Duodenal mucosa (tissue), 2 donors: Measurements from ENCODE around the gene JKAMP.

Experiments
- H3K27ac ChIP-seq: one replicate; pipeline ENCODE4 v1.7.0; 2013; ENCODE audit warnings: low read depth, low read length
- H3K27me3 ChIP-seq, 2 donors: one replicate each; pipeline ENCODE4 v1.7.0; 2013; ENCODE audit warnings: low read length in 2 of 2, control low read depth in 1 of 2; ENCODE audit not compliant: insufficient read depth in 2 of 2, control insufficient read depth in 1 of 2
- H3K36me3 ChIP-seq, 2 donors: one replicate each; pipeline ENCODE4 v1.7.0; 2013; ENCODE audit warnings: low read length in 2 of 2, control low read depth in 1 of 2; ENCODE audit not compliant: insufficient read depth in 2 of 2, control insufficient read depth in 1 of 2
- H3K4me1 ChIP-seq, 2 donors: one replicate each; pipeline ENCODE4 v1.7.0; 2013; ENCODE audit warnings: low read length in 2 of 2, control low read depth in 1 of 2; ENCODE audit not compliant: insufficient read depth in 2 of 2, control insufficient read depth in 1 of 2
- H3K4me3 ChIP-seq, 2 donors: one replicate each; pipeline ENCODE4 v1.7.0; 2013; ENCODE audit warnings: low read length in 2 of 2, low read depth in 1 of 2
- H3K9ac ChIP-seq, 2 donors: one replicate each; pipeline ENCODE4 v1.7.0; 2013; ENCODE audit warnings: low read length in 2 of 2, low read depth in 1 of 2
- H3K9me3 ChIP-seq, 2 donors: one replicate each; pipeline ENCODE4 v1.7.0; 2013; ENCODE audit warnings: low read length in 2 of 2, control low read depth in 1 of 2; ENCODE audit not compliant: control insufficient read depth in 1 of 2

The JKAMP gene

GRCh38 chr14:59507063-59507751 lies 22.9 kb downstream of the JKAMP start:
- Histone ChIP-seq H3K27me3 (no peaks in the 10 kb centered on the region), H3K36me3 (peaks cover 3 to 7% of the 10 kb centered on the region in 2 donors), H3K4me3 (no peak overlapping the region), H3K4me1 (no peaks in the 10 kb centered on the region), H3K9me3 (no peaks in the 10 kb centered on the region), H3K27ac (no peak overlapping the region), H3K9ac (no peak overlapping the region)

GRCh38 chr14:59507752-59508103 lies 23.4 kb downstream of the JKAMP start:
- no peak overlapping the region for H3K27ac ChIP-seq
- H3K4me1 ChIP-seq: no peaks in the 10 kb centered on the region
- H3K9me3 ChIP-seq: no peaks in the 10 kb centered on the region
- no peaks in the 10 kb centered on the region for H3K27me3 ChIP-seq
- no peak overlapping the region for H3K9ac ChIP-seq
- peaks cover 3 to 7% of the 10 kb centered on the region in 2 donors for H3K36me3 ChIP-seq
- no peak overlapping the region for H3K4me3 ChIP-seq

DNA sequence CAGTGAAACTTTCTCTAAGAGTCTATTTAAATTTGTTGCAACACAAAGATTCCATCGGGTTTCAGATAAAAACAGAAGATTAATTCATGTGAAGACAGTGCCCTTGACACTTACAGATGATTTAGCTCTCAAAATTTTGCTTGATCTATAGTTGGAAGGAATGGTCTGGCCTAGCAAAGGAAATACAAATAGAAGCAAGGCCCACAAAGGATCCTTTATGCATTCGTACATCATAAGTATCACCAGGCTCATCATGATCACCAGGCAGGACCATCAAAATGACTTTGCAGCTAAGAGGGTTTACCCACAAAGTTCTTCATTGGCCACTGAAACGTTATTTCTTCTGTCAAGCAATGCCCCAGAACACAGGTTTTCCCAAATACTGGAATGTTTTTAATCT lies 24.8 kb downstream of the JKAMP start:
- Histone ChIP-seq H3K4me3 (no peak overlapping the region), H3K9ac (no peak overlapping the region), H3K4me1 (no peaks in the 10 kb centered on the region), H3K27ac (no peak overlapping the region), H3K36me3 (peaks cover 0 to 2% of the 10 kb centered on the region in 2 donors), H3K27me3 (no peaks in the 10 kb centered on the region), H3K9me3 (no peaks in the 10 kb centered on the region)

DNA sequence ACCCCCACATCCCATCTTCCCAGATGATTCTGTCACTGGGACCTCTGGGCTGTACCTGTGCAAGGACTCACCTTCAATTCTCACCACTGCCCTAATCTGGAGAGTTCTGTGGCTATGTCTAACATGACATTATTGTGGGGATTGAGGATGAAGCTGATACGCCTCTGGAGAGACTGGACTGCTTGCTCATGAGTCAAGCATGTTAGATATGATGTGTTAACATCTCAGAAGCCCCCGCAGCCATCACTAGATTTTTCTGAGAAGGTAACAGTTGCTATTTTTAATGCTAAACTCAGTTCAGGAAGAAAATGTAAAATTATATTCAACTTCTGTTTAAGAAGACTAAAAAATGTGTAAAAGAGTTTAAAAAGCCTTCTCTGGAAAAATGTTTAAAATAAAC lies 25.7 kb downstream of the JKAMP start:
- H3K9me3 ChIP-seq: no peaks in the 10 kb centered on the region
- no peaks in the 10 kb centered on the region for H3K36me3 ChIP-seq
- H3K27ac ChIP-seq: no peak overlapping the region
- no peak overlapping the region for H3K4me3 ChIP-seq
- no peak overlapping the region for H3K9ac ChIP-seq
- H3K4me1 ChIP-seq: no peaks in the 10 kb centered on the region
- no peaks in the 10 kb centered on the region for H3K27me3 ChIP-seq

- Histone ChIP-seq H3K9ac (no peak overlapping the region), H3K9me3 (no peaks in the 10 kb centered on the region), H3K4me3 (no peak overlapping the region), H3K4me1 (no peaks in the 10 kb centered on the region), H3K36me3 (no peaks in the 10 kb centered on the region), H3K27ac (no peak overlapping the region), H3K27me3 (no peaks in the 10 kb centered on the region)
Observed at GRCh38 chr14:59510966-59511365, 26.6 kb downstream of the JKAMP start.

DNA sequence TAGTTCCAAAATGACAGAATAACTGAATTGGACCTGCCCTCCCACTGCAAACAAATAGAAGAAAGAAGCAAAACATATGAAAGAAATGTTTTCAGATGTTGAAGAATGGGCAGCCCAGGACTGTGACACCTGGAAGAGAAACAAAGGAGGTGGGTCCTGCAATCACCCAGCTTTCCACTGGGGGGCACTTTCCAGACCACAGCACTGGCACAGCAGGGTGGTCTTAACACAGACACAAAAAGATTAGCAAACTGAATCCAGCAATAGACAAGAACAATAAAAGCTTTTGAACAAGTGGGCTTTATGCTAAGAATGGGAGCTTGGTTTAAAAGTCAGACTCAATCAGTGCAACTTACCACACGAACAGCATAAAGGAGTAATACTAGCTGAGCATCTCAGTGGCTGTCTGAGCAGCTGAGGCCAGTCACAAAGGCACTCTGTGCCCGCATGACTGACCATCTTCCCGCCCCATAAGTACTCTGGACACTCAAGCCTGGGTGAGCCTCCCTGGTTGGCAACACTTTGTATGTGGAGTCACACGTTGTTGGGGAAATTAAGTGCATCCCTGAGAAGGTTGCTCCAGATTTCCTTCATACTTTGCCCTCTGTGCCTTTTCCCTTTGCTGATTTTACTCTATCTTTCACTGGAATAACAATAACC lies 27.7 kb downstream of the JKAMP start:
- Histone ChIP-seq H3K9me3 (no peaks in the 10 kb centered on the region), H3K36me3 (no peaks in the 10 kb centered on the region), H3K4me1 (no peaks in the 10 kb centered on the region), H3K27me3 (no peaks in the 10 kb centered on the region), H3K4me3 (no peak overlapping the region), H3K27ac (no peak overlapping the region), H3K9ac (no peak overlapping the region)

GRCh38 chr14:59520224-59520623 lies 35.9 kb downstream of the JKAMP start:
- H3K4me3 ChIP-seq: no peak overlapping the region
- no peaks in the 10 kb centered on the region for H3K27me3 ChIP-seq
- H3K4me1 ChIP-seq: no peaks in the 10 kb centered on the region
- H3K27ac ChIP-seq: no peak overlapping the region
- H3K36me3 ChIP-seq: no peaks in the 10 kb centered on the region
- no peaks in the 10 kb centered on the region for H3K9me3 ChIP-seq
- no peak overlapping the region for H3K9ac ChIP-seq

DNA sequence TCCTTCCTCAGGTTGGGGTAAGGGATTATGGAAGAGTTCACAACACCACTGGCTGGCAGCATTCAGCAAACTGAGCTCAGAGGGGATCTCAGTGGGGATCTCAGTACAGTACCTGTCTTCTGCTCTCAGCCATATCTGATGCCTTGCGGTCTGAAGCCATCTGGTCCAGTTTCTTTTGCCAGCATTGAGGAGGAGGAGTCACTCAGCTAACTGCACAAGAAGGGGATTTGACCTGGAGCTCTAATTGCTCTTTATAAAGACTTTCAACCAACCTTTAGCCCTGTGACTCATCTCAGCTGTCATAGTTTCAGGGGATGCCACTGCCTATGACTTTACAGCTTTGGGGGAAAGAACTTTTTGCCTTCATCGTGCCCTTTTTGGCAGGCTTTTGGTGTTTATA lies 44.9 kb downstream of the JKAMP start:
- no peaks in the 10 kb centered on the region for H3K27me3 ChIP-seq
- H3K27ac ChIP-seq: no peak overlapping the region
- no peak overlapping the region for H3K4me3 ChIP-seq
- H3K9me3 ChIP-seq: no peaks in the 10 kb centered on the region
- H3K36me3 ChIP-seq: no peaks in the 10 kb centered on the region
- H3K4me1 ChIP-seq: no peaks in the 10 kb centered on the region
- no peak overlapping the region for H3K9ac ChIP-seq

DNA sequence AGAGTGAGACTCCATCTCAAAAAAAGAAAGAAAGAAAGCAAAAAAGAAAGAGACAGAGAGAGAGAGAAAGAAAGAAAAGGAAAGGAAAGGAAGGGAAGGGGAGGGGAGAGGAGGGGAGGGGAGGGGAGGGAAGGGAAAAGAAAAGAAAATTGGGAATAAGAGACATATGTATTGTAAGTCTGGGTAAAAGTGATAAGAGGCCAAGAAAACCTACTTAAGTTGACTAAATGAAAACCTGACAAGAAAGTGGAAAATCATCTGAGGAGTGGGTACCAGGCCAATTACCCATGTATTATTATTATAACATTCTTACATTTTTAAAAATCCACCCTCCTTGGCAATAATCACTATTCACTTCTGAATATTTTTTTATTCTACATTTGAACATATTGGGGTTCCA lies 46.0 kb downstream of the JKAMP start:
- H3K4me1 ChIP-seq: no peaks in the 10 kb centered on the region
- no peaks in the 10 kb centered on the region for H3K27me3 ChIP-seq
- no peak overlapping the region for H3K9ac ChIP-seq
- no peak overlapping the region for H3K4me3 ChIP-seq
- H3K36me3 ChIP-seq: no peaks in the 10 kb centered on the region
- H3K27ac ChIP-seq: no peak overlapping the region
- no peaks in the 10 kb centered on the region for H3K9me3 ChIP-seq

DNA sequence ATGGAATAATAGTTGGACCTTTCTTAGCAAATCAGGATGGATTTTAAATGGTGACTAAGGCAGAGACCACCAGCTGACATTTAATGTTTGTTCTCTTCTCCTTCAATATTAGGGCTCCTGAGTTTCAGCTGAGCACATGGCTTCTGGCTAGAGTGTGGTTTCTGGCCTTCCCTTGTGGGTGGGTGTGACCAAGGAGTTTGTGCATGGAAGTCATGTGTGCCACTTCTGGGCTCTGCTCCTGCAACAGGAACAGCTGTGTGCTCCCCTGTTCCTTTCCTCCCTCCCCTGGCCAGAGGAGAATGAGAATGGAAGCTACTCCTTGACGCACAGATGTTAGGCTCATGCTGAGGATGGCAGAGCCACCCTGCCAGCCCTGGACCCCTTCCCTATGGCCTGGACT lies 48.1 kb downstream of the JKAMP start:
- Histone ChIP-seq H3K27ac (no peak overlapping the region), H3K36me3 (no peaks in the 10 kb centered on the region), H3K9me3 (no peaks in the 10 kb centered on the region), H3K27me3 (no peaks in the 10 kb centered on the region), H3K9ac (no peak overlapping the region), H3K4me3 (no peak overlapping the region), H3K4me1 (no peaks in the 10 kb centered on the region)
